Measurements from ENCODE around the gene TLR4.

DNA sequence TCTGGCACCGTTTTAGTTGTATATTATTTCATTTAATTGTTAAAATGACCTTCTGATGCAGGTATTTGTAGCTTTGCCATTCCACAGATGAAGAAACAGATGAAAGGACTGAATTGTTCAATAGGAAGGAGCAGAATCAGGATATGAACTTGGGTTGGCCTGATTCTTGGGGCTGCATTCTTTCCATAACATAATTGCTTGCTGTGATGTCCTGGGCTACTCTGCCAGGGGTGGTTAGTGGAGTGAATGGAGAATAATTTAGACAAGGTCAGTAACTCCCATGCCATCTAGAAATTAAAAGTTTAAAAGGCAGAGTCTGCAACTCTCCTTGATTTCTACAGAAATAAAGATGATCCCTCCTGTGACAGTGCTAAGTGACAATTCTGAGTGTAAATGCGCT is 15.9 kb downstream of the TLR4 start:
- TF ChIP-seq EZH2 (IDR thresholded peaks at IDR 0.05; ENCODE audit: insufficient read depth, poor library complexity, severe bottlenecking) (no peak), EZH2phosphoT487 (IDR thresholded peaks at IDR 0.05; ENCODE audit: insufficient read depth, low read depth) (no peak)

Measured in GM23248 (cell line).